SH-SY5Y (cell line): ENCODE data around the gene DAB2IP.

Experiments used
- GATA2 ChIP-seq: IDR thresholded peaks from 2 replicates; pipeline ENCODE4 v1.6.1; 2011; ENCODE audit warnings: mild to moderate bottlenecking, low read depth, low read length
- GATA3 ChIP-seq: IDR thresholded peaks from 2 replicates; pipeline ENCODE4 v1.6.1; 2011; ENCODE audit warnings: low read depth, mild to moderate bottlenecking, low read length, moderate library complexity

DNA sequence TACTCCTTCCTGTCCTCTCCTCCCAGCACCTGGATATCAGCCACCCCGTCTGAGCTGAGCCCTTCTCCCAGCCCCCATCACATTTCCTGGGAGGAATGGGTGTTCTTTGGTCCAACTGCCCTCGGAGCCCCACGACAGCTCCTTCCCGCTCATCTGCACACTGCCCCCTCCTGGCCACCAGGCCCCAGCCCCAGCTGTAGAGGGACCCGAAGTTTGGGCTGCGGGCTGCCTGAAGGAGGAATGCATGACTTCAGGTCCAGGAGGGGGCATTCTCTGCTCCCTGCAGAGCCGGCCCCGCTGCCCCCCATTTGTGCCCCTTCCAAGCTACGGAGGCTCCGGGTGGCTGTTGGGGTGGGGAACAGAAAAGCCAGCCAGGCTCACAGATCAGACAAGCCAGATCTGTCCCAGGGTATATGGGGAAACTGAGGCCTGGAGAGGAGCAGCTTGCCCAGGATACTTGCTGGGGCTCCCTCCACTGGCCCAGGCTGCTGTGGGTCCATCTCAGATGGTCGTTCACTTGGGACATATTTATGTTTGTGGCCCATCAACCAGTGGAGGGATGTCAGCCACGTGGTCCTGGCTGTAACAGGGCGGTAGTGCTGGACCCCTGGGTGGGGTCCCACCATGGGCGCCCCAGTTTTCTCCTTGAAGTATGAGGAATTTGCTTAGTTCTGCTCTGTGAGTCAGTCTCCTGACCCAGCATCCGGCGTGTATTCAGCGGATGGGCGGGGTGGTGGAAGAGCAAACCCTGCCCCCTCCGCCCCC, 33.1 kb downstream of the DAB2IP start:
- no peak for TF ChIP-seq GATA2
- no peak for TF ChIP-seq GATA3
